Retinal pigment epithelial cell (primary cell): ENCODE results near the gene RNF112.

Experiments used
- DNase-seq: peaks from one replicate; pipeline ENCODE4 v3.0.0-alpha.2; 2010; ENCODE audit warnings: low read depth
- H3K4me3 ChIP-seq: 2 replicates; pipeline ENCODE4 v1.5.1; 2011; ENCODE audit warnings: mild to moderate bottlenecking, low read length, control low read depth, moderate library complexity
- CTCF ChIP-seq: conservative IDR thresholded peaks from 2 replicates; pipeline ENCODE4 v1.5.1; 2011; ENCODE audit warnings: low read depth, low read length, control low read depth, inconsistent platforms

RNF112 gene

GRCh38 chr17:19415311-19415710 lies 4.3 kb downstream of the RNF112 start:
- DNase-seq: no peak
- no peak overlapping the region for H3K4me3 ChIP-seq
- no peak for TF ChIP-seq CTCF

GRCh38 chr17:19415806-19416775 lies 5.1 kb downstream of the RNF112 start:
- TF ChIP-seq CTCF: no peak
- DNase-seq: no peak
- H3K4me3 ChIP-seq: no peak overlapping the region

GRCh38 chr17:19417611-19418010 lies 6.6 kb downstream of the RNF112 start:
- DNase-seq: no peak

GRCh38 chr17:19418251-19418992 lies 7.4 kb downstream of the RNF112 start:
- H3K4me3 ChIP-seq: no peak overlapping the region
- DNase-seq: no peak
- TF ChIP-seq CTCF: no peak

More at GRCh38 chr17:19417611-19418010, 6.6 kb downstream of the RNF112 start:
- no peak overlapping the region for H3K4me3 ChIP-seq
- no peak for TF ChIP-seq CTCF

- TF ChIP-seq CTCF: no peak
- DNase-seq: no peak
- no peak overlapping the region for H3K4me3 ChIP-seq
Observed at GRCh38 chr17:19421219-19421618, 10.2 kb downstream of the RNF112 start.

- no peak for TF ChIP-seq CTCF
- no peak for DNase-seq
- H3K4me3 ChIP-seq: no peak overlapping the region
Observed at GRCh38 chr17:19421926-19422325, 10.9 kb downstream of the RNF112 start.
